HEK293 (cell line): Measurements from ENCODE around the gene AXDND1.

Source experiments
- CTCF ChIA-PET: fragments of 350-600 bp; formaldehyde crosslinking; extraction: SDS; loops from one replicate; lab custom pipeline; 2021; ENCODE audit warnings: antibody characterized with exemption; lab: Yijun Ruan, JAX
- POLR2A ChIA-PET: fragments of 300-600 bp; formaldehyde crosslinking; extraction: SDS; loops from one replicate; lab custom pipeline; 2020; ENCODE audit warnings: antibody characterized with exemption, inconsistent platforms; lab: Yijun Ruan, JAX
- H3K27ac ChIP-seq: fragments of 200-500 bp; sonication (Bioruptor generic); 2 replicates; pipeline ENCODE4 v1.5.1; 2014; ENCODE audit warnings: low read depth, low read length, control low read depth, inconsistent platforms; ENCODE audit errors: extremely low read depth
- H3K36me3 ChIP-seq, 2 experiments: fragments of 200-500 bp in 1 of 2; sonication (Bioruptor generic) in 1 of 2; 1 replicate in 1 of 2; 2 replicates in 1 of 2; pipeline ENCODE4 v1.5.1; 2014 to 2017; ENCODE audit warnings: inconsistent platforms in 2 of 2, low read length in 2 of 2; ENCODE audit not compliant: control insufficient read depth in 2 of 2, insufficient read depth in 1 of 2
- H3K4me1 ChIP-seq: fragments of 200-500 bp; sonication (Bioruptor generic); 2 replicates; pipeline ENCODE4 v1.5.1; 2014; ENCODE audit warnings: mild to moderate bottlenecking, low read length, inconsistent platforms; ENCODE audit not compliant: control insufficient read depth, insufficient read depth
- H3K4me3 ChIP-seq: 2 replicates; pipeline ENCODE4 v1.5.1; 2011; ENCODE audit warnings: low read depth, mild to moderate bottlenecking, control low read depth, low read length, moderate library complexity
- H3K9me3 ChIP-seq: fragments of 200-500 bp; sonication (Bioruptor generic); 2 replicates; pipeline ENCODE4 v1.5.1; 2014; ENCODE audit warnings: low read depth, low read length, inconsistent platforms; ENCODE audit not compliant: control insufficient read depth, insufficient read depth
- HOXD13 ChIP-seq: sonication (generic); formaldehyde crosslinking; IDR thresholded peaks from 2 replicates; pipeline ENCODE4 v1.8.0; 2022; ENCODE audit warnings: missing genetic modification reagents, borderline replicate concordance
- KLF8 ChIP-seq: fragments of 450-650 bp; formaldehyde crosslinking; IDR thresholded peaks from 2 replicates; pipeline ENCODE4 v1.5.1; 2016; ENCODE audit warnings: missing biosample characterization, missing genetic modification characterization
- MZF1 ChIP-seq: fragments of 450-650 bp; formaldehyde crosslinking; IDR thresholded peaks from 2 replicates; pipeline ENCODE4 v1.5.1; 2017; ENCODE audit warnings: missing biosample characterization, missing genetic modification characterization, borderline replicate concordance
- SP2 ChIP-seq: fragments of 450-650 bp; formaldehyde crosslinking; IDR thresholded peaks from 2 replicates; pipeline ENCODE4 v1.5.1; 2016; ENCODE audit warnings: missing biosample characterization, missing genetic modification characterization
- SP3 ChIP-seq: fragments of 450-650 bp; formaldehyde crosslinking; IDR thresholded peaks from 2 replicates; pipeline ENCODE4 v1.5.1; 2016; ENCODE audit warnings: missing biosample characterization, missing genetic modification characterization
- YY1 ChIP-seq: fragments of 450-650 bp; formaldehyde crosslinking; IDR thresholded peaks from 2 replicates; pipeline ENCODE4 v1.5.1; 2018; ENCODE audit warnings: missing biosample characterization, missing genetic modification characterization
- ZBTB10 ChIP-seq: fragments of 450-650 bp; formaldehyde crosslinking; IDR thresholded peaks from 2 replicates; pipeline ENCODE4 v1.5.1; 2016; ENCODE audit warnings: missing biosample characterization, missing genetic modification characterization
- ZBTB26 ChIP-seq: fragments of 450-650 bp; formaldehyde crosslinking; optimal IDR thresholded peaks from 2 replicates; pipeline ENCODE3; 2016; ENCODE audit warnings: missing biosample characterization, mild to moderate bottlenecking, missing genetic modification characterization
- ZBTB44 ChIP-seq: fragments of 450-650 bp; IDR thresholded peaks from 2 replicates; pipeline ENCODE4 v1.5.1; 2018; ENCODE audit warnings: missing biosample characterization, mild to moderate bottlenecking, missing genetic modification characterization
- ZBTB8A ChIP-seq: fragments of 450-650 bp; formaldehyde crosslinking; IDR thresholded peaks from 2 replicates; pipeline ENCODE4 v1.5.1; 2016; ENCODE audit warnings: missing biosample characterization, missing genetic modification characterization
- ZFP37 ChIP-seq: fragments of 450-650 bp; formaldehyde crosslinking; IDR thresholded peaks from 2 replicates; pipeline ENCODE4 v1.5.1; 2016; ENCODE audit warnings: missing biosample characterization, missing genetic modification characterization
- ZNF146 ChIP-seq: fragments of 450-650 bp; formaldehyde crosslinking; IDR thresholded peaks from 2 replicates; pipeline ENCODE4 v1.5.1; 2016; ENCODE audit warnings: missing biosample characterization, missing genetic modification characterization
- ZNF169 ChIP-seq: fragments of 450-650 bp; formaldehyde crosslinking; IDR thresholded peaks from 2 replicates; pipeline ENCODE4 v1.5.1; 2016; ENCODE audit warnings: missing biosample characterization, missing genetic modification characterization
- ZNF23 ChIP-seq: fragments of 450-650 bp; formaldehyde crosslinking; IDR thresholded peaks from 2 replicates; pipeline ENCODE4 v1.5.1; 2016; ENCODE audit warnings: missing biosample characterization, missing genetic modification characterization, borderline replicate concordance
- ZNF366 ChIP-seq: fragments of 450-650 bp; formaldehyde crosslinking; conservative IDR thresholded peaks from 2 replicates; pipeline ENCODE4 v1.5.1; 2016; ENCODE audit warnings: missing biosample characterization, missing genetic modification characterization
- ZNF423 ChIP-seq: fragments of 450-650 bp; formaldehyde crosslinking; IDR thresholded peaks from 2 replicates; pipeline ENCODE4 v1.5.1; 2016; ENCODE audit warnings: missing biosample characterization, missing genetic modification characterization
- ZNF501 ChIP-seq: fragments of 450-650 bp; formaldehyde crosslinking; IDR thresholded peaks from 2 replicates; pipeline ENCODE4 v1.5.1; 2016; ENCODE audit warnings: missing biosample characterization, missing genetic modification characterization
- ZNF544 ChIP-seq: fragments of 450-650 bp; formaldehyde crosslinking; IDR thresholded peaks from 2 replicates; pipeline ENCODE4 v1.5.0; 2017; ENCODE audit warnings: missing biosample characterization, missing genetic modification characterization
- ZNF555 ChIP-seq: fragments of 450-650 bp; formaldehyde crosslinking; conservative IDR thresholded peaks from 2 replicates; pipeline ENCODE4 v1.5.1; 2017; ENCODE audit warnings: missing biosample characterization, mild to moderate bottlenecking, missing genetic modification characterization, inconsistent platforms
- ZNF610 ChIP-seq: fragments of 450-650 bp; formaldehyde crosslinking; IDR thresholded peaks from 2 replicates; pipeline ENCODE4 v1.5.1; 2016; ENCODE audit warnings: missing biosample characterization, missing genetic modification characterization, borderline replicate concordance
- ZNF639 ChIP-seq: fragments of 450-650 bp; formaldehyde crosslinking; IDR thresholded peaks from 2 replicates; pipeline ENCODE4 v1.5.1; 2016; ENCODE audit warnings: missing biosample characterization, missing genetic modification characterization
- ZNF660 ChIP-seq: fragments of 450-650 bp; IDR thresholded peaks from 2 replicates; pipeline ENCODE4 v1.5.1; 2018; ENCODE audit warnings: missing biosample characterization, mild to moderate bottlenecking, missing genetic modification characterization
- ZNF664 ChIP-seq: fragments of 450-650 bp; formaldehyde crosslinking; IDR thresholded peaks from 2 replicates; pipeline ENCODE4 v1.5.1; 2016; ENCODE audit warnings: missing biosample characterization, missing genetic modification characterization
- ZNF677 ChIP-seq: fragments of 450-650 bp; IDR thresholded peaks from 2 replicates; pipeline ENCODE4 v1.5.0; 2018; ENCODE audit warnings: missing biosample characterization, mild to moderate bottlenecking, missing genetic modification characterization, moderate library complexity
- ZNF76 ChIP-seq: fragments of 450-650 bp; formaldehyde crosslinking; IDR thresholded peaks from 2 replicates; pipeline ENCODE4; 2016; ENCODE audit warnings: low read depth, missing biosample characterization, missing genetic modification characterization, borderline replicate concordance
- ZNF830 ChIP-seq: fragments of 450-650 bp; IDR thresholded peaks from 2 replicates; pipeline ENCODE4 v1.5.0; 2018; ENCODE audit warnings: missing biosample characterization, missing genetic modification characterization, low read depth, mild to moderate bottlenecking, moderate library complexity
- TF ChIP-seq, protein P1 (sequence below): fragments of 450-650 bp; formaldehyde crosslinking; IDR thresholded peaks from 2 replicates; pipeline ENCODE4 v1.5.1; 2016; ENCODE audit warnings: missing biosample characterization, missing genetic modification characterization

Gene AXDND1

DNA sequence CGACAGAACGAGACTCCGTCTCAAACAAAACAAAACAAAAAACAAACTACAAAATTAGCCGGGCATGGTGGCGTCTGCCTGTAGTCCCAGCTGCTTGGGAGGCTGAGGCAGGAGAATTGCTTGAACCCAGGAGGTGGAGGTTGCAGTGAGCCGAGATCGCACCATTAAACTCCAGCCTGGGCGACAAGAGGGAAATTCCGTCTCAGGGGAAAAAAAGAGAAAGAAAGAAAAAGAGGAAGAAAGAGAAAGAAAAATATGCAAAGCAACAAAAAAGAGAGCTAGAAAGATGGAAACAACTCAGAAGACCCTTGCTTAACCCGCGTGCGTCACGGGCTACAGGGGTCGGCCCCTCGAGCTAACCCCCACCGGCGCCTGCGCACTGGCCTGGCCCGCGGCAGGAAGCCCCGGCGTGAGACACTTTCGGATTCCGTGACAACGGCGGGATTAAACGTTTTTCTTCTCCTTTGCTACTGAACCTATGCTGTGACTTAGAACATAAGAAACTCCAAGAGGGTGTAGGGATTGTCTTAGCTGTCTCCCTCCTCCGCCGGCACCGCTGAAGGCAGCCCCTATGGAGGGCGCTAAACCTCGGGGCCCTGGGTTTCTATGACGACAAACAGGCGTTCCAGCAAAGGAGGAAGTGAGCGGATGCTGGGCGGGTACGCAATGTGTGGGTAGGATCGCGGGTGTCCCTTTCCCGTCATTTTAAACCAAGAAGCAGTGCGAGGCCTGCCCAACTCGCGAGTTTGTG, at the start of gene AXDND1:
Gene AXDND1, plus strand, starts transcription at position 630 of the 751 bp plus-strand sequence. CDS start 539 bp downstream, outside the sequence.
- H3K4me1 ChIP-seq = no peaks in the 10 kb centered on the region
- H3K9me3 ChIP-seq = no peaks in the 10 kb centered on the region
- ChIA-PET CTCF (interaction anchor here (0.6 to 1.8 kb wide), 8 partner anchors 9 to 286 kb away, joined by 3 to 5 read pairs (median 3); partner anchors contain the start of gene SOAT1), POLR2A (interaction anchor here (1.4 kb wide), 1 partner anchor 72 kb away, joined by 9 read pairs; the partner anchor contains the start of gene SOAT1)
- H3K27ac ChIP-seq = peak within 1 kb of the TSS; percentile 58; the same call in 1 of the 2 replicates
- H3K4me3 ChIP-seq = peak within 1 kb of the TSS; percentile 78
- H3K36me3 ChIP-seq = no peaks in the 10 kb centered on the region
- TF ChIP-seq ZNF501 (peak; percentile 61), ZBTB10 (peak; percentile 85; the same call in 1 of the 2 replicates), ZBTB26 (peak; percentile 44), ZNF76 (tag by site-specific recombination) (peak; percentile 38; the same call in 1 of the 2 replicates), ZNF169 (tag by site-specific recombination) (no peak), KLF8 (0 out of 2 replicates have a peak, but pooled peaks have one; percentile 24), ZNF423 (tag by site-specific recombination) (no peak), SP3 (tag by site-specific recombination) (peak; percentile 56; the same call in 1 of the 2 replicates), ZNF660 (tag by site-specific recombination) (0 out of 2 replicates have a peak, but pooled peaks have one; percentile 12), ZNF366 (tag by site-specific recombination) (peak; percentile 71), ZNF610 (tag by site-specific recombination) (peak; percentile 47; the same call in 1 of the 2 replicates), YY1 (tag by site-specific recombination) (0 out of 2 replicates have a peak, but pooled peaks have one; percentile 63), ZBTB8A (tag by site-specific recombination) (peak; percentile 82), ZFP37 (tag by site-specific recombination) (no peak), ZNF23 (tag by site-specific recombination) (no peak), HOXD13 (CRISPR knock-in tag) (peak; percentile 42; the same call in 1 of the 2 replicates), ZNF664 (tag by site-specific recombination) (0 out of 2 replicates have a peak, but pooled peaks have one; percentile 5), ZNF677 (tag by site-specific recombination) (0 out of 2 replicates have a peak, but pooled peaks have one; percentile 27), SP2 (tag by site-specific recombination) (peak; percentile 80), ZNF830 (tag by site-specific recombination) (no peak), ZNF555 (tag by site-specific recombination) (no peak), MZF1 (tag by site-specific recombination) (no peak), ZNF544 (no peak), ZNF146 (no peak), ZBTB44 (tag by site-specific recombination) (0 out of 2 replicates have a peak, but pooled peaks have one; percentile 31), ZNF639 (0 out of 2 replicates have a peak, but pooled peaks have one; percentile 14)
- TF ChIP-seq, protein P1, sequence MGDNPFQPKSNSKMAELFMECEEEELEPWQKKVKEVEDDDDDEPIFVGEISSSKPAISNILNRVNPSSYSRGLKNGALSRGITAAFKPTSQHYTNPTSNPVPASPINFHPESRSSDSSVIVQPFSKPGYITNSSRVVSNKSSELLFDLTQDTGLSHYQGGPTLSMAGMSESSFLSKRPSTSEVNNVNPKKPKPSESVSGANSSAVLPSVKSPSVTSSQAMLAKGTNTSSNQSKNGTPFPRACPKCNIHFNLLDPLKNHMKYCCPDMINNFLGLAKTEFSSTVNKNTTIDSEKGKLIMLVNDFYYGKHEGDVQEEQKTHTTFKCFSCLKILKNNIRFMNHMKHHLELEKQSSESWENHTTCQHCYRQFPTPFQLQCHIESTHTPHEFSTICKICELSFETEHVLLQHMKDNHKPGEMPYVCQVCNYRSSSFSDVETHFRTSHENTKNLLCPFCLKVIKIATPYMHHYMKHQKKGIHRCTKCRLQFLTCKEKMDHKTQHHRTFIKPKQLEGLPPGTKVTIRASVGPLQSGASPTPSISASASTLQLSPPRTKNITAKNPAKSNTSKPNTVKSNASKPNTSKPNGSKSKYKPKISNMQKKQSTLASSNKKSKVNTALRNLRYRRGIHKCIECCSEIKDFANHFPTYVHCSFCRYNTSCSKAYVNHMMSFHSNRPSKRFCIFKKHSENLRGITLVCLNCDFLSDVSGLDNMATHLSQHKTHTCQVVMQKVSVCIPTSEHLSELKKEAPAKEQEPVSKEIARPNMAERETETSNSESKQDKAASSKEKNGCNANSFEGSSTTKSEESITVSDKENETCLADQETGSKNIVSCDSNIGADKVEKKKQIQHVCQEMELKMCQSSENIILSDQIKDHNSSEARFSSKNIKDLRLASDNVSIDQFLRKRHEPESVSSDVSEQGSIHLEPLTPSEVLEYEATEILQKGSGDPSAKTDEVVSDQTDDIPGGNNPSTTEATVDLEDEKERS (tag by site-specific recombination) = no peak
